Kidney epithelial cell (primary cell): ENCODE results near the gene SPRED2. TPM values are rescaled to one million over a fixed set of nuclear protein-coding genes. Genes with fewer than 3 reads are reported as not detected.

Source experiments
- DNase-seq: peaks from one replicate; pipeline ENCODE4 v3.0.0-alpha.2; 2010; ENCODE audit warnings: low read depth
- H3K27me3 ChIP-seq: 2 replicates; pipeline ENCODE4 v1.6.0; 2011; ENCODE audit warnings: low read length; ENCODE audit not compliant: control insufficient read depth, insufficient read depth
- H3K36me3 ChIP-seq: 2 replicates; pipeline ENCODE4 v1.5.1; 2011; ENCODE audit warnings: low read length; ENCODE audit not compliant: control insufficient read depth, insufficient read depth
- H3K4me3 ChIP-seq: 2 replicates; pipeline ENCODE4 v1.5.1; 2011; ENCODE audit warnings: low read depth, mild to moderate bottlenecking, control low read depth, low read length
- CTCF ChIP-seq: IDR thresholded peaks from 2 replicates; pipeline ENCODE4 v1.5.1; 2011; ENCODE audit warnings: mild to moderate bottlenecking, moderate library complexity, low read length, control low read depth, inconsistent platforms; ENCODE audit not compliant: insufficient read depth, poor library complexity, severe bottlenecking
- total RNA-seq: library from RNA; depleted of rRNA; stranded (reverse); fragments of >200 nt; gene quantifications from 2 replicates; pipeline ENCODE4 v1.2.3, GENCODE V29; 2015

The SPRED2 gene
- total RNA-seq, 1 donor from 2014 or later, result 18.4 TPM

GRCh38 chr2:65438137-65438899, 5.9 kb upstream of the SPRED2 start:
- TF ChIP-seq CTCF, result no peak
- Histone ChIP-seq H3K4me3 (no peak overlapping the region), H3K36me3 (no peaks in the 10 kb centered on the region), H3K27me3 (no peaks in the 10 kb centered on the region)
- no peak for DNase-seq

- TF ChIP-seq CTCF, result no peak
- Histone ChIP-seq H3K27me3 (no peaks in the 10 kb centered on the region), H3K4me3 (peak overlapping the region; percentile 62), H3K36me3 (no peaks in the 10 kb centered on the region)
- DNase-seq, result no peak
These were observed 5.2 kb upstream of the SPRED2 start for GRCh38 chr2:65437392-65438135.

GRCh38 chr2:65436824-65437221, 4.4 kb upstream of the SPRED2 start:
- no peak for DNase-seq
- Histone ChIP-seq H3K4me3 (peak overlapping the region; percentile 62), H3K27me3 (no peaks in the 10 kb centered on the region), H3K36me3 (no peaks in the 10 kb centered on the region)
- TF ChIP-seq CTCF, result no peak

GRCh38 chr2:65436169-65436823, 3.9 kb upstream of the SPRED2 start:
- no peaks in the 10 kb centered on the region for H3K27me3 ChIP-seq
- TF ChIP-seq CTCF, result no peak
- peak overlapping the region; percentile 62 for H3K4me3 ChIP-seq
- H3K36me3 ChIP-seq, result no peaks in the 10 kb centered on the region
- peak; percentile 55 for DNase-seq

- no peak for DNase-seq
- no peak for TF ChIP-seq CTCF
These were observed 3.3 kb upstream of the SPRED2 start for GRCh38 chr2:65435625-65436168.

More at GRCh38 chr2:65435625-65436168, 3.3 kb upstream of the SPRED2 start:
- Histone ChIP-seq H3K27me3 (no peaks in the 10 kb centered on the region), H3K4me3 (peak overlapping the region; percentile 62), H3K36me3 (no peaks in the 10 kb centered on the region)
